Measurements from ENCODE around the gene ARSI.

ARSI gene

GRCh38 chr5:150284311-150284710 lies 18.4 kb downstream of the ARSI start:
- DNase-seq, result no peak
- no peaks in the 10 kb centered on the region for H3K27me3 ChIP-seq (replicated peaks; ENCODE audit: control insufficient read depth, insufficient read depth, low read length, poor library complexity, severe bottlenecking)
- H3K4me3 ChIP-seq (ENCODE audit: insufficient read depth, low read depth, low read length, poor library complexity, severe bottlenecking), result no peak overlapping the region
- no peaks in the 10 kb centered on the region for H3K36me3 ChIP-seq (ENCODE audit: control insufficient read depth, insufficient read depth, low read length)
- no peak overlapping the region for H3K27ac ChIP-seq (ENCODE audit: insufficient read depth, low read length, poor library complexity, severe bottlenecking)
- no peaks in the 10 kb centered on the region for H3K9me3 ChIP-seq (ENCODE audit: control insufficient read depth, low read length)
- no peaks in the 10 kb centered on the region for H3K4me1 ChIP-seq (ENCODE audit: control insufficient read depth, insufficient read depth, low read length, poor library complexity, severe bottlenecking)

- Histone ChIP-seq H3K4me1 (ENCODE audit: control insufficient read depth, insufficient read depth, low read length, poor library complexity, severe bottlenecking) (no peaks in the 10 kb centered on the region), H3K27ac (ENCODE audit: insufficient read depth, low read length, poor library complexity, severe bottlenecking) (no peak overlapping the region), H3K36me3 (ENCODE audit: control insufficient read depth, insufficient read depth, low read length) (no peaks in the 10 kb centered on the region), H3K4me3 (ENCODE audit: insufficient read depth, low read depth, low read length, poor library complexity, severe bottlenecking) (no peak overlapping the region), H3K27me3 (replicated peaks; ENCODE audit: control insufficient read depth, insufficient read depth, low read length, poor library complexity, severe bottlenecking) (no peaks in the 10 kb centered on the region), H3K9me3 (ENCODE audit: control insufficient read depth, low read length) (no peaks in the 10 kb centered on the region)
- DNase-seq, result no peak
Measured at GRCh38 chr5:150283904-150284303, 18.8 kb downstream of the ARSI start.

GRCh38 chr5:150281987-150282386 lies 20.7 kb downstream of the ARSI start:
- DNase-seq, result no peak
- Histone ChIP-seq H3K4me1 (ENCODE audit: control insufficient read depth, insufficient read depth, low read length, poor library complexity, severe bottlenecking) (no peaks in the 10 kb centered on the region), H3K4me3 (ENCODE audit: insufficient read depth, low read depth, low read length, poor library complexity, severe bottlenecking) (no peak overlapping the region), H3K9me3 (ENCODE audit: control insufficient read depth, low read length) (no peaks in the 10 kb centered on the region), H3K27ac (ENCODE audit: insufficient read depth, low read length, poor library complexity, severe bottlenecking) (no peak overlapping the region), H3K36me3 (ENCODE audit: control insufficient read depth, insufficient read depth, low read length) (no peaks in the 10 kb centered on the region), H3K27me3 (replicated peaks; ENCODE audit: control insufficient read depth, insufficient read depth, low read length, poor library complexity, severe bottlenecking) (no peaks in the 10 kb centered on the region)

GRCh38 chr5:150279330-150280020 lies 23.2 kb downstream of the ARSI start:
- H3K9me3 ChIP-seq (ENCODE audit: control insufficient read depth, low read length), result no peaks in the 10 kb centered on the region
- H3K27me3 ChIP-seq (replicated peaks; ENCODE audit: control insufficient read depth, insufficient read depth, low read length, poor library complexity, severe bottlenecking), result no peaks in the 10 kb centered on the region
- H3K36me3 ChIP-seq (ENCODE audit: control insufficient read depth, insufficient read depth, low read length), result no peaks in the 10 kb centered on the region
- no peak for DNase-seq
- no peaks in the 10 kb centered on the region for H3K4me1 ChIP-seq (ENCODE audit: control insufficient read depth, insufficient read depth, low read length, poor library complexity, severe bottlenecking)
- no peak overlapping the region for H3K27ac ChIP-seq (ENCODE audit: insufficient read depth, low read length, poor library complexity, severe bottlenecking)
- H3K4me3 ChIP-seq (ENCODE audit: insufficient read depth, low read depth, low read length, poor library complexity, severe bottlenecking), result no peak overlapping the region

GRCh38 chr5:150278916-150279315 lies 23.8 kb downstream of the ARSI start:
- DNase-seq, result no peak
- H3K27ac ChIP-seq (ENCODE audit: insufficient read depth, low read length, poor library complexity, severe bottlenecking), result no peak overlapping the region

GRCh38 chr5:150278046-150278730 lies 24.5 kb downstream of the ARSI start:
- DNase-seq, result no peak
- no peak overlapping the region for H3K4me3 ChIP-seq (ENCODE audit: insufficient read depth, low read depth, low read length, poor library complexity, severe bottlenecking)
- H3K4me1 ChIP-seq (ENCODE audit: control insufficient read depth, insufficient read depth, low read length, poor library complexity, severe bottlenecking), result no peaks in the 10 kb centered on the region
- no peaks in the 10 kb centered on the region for H3K36me3 ChIP-seq (ENCODE audit: control insufficient read depth, insufficient read depth, low read length)
- H3K27me3 ChIP-seq (replicated peaks; ENCODE audit: control insufficient read depth, insufficient read depth, low read length, poor library complexity, severe bottlenecking), result no peaks in the 10 kb centered on the region
- H3K27ac ChIP-seq (ENCODE audit: insufficient read depth, low read length, poor library complexity, severe bottlenecking), result no peak overlapping the region
- H3K9me3 ChIP-seq (ENCODE audit: control insufficient read depth, low read length), result no peaks in the 10 kb centered on the region

More at GRCh38 chr5:150278916-150279315, 23.8 kb downstream of the ARSI start:
- Histone ChIP-seq H3K36me3 (ENCODE audit: control insufficient read depth, insufficient read depth, low read length) (no peaks in the 10 kb centered on the region), H3K4me3 (ENCODE audit: insufficient read depth, low read depth, low read length, poor library complexity, severe bottlenecking) (no peak overlapping the region), H3K9me3 (ENCODE audit: control insufficient read depth, low read length) (no peaks in the 10 kb centered on the region), H3K27me3 (replicated peaks; ENCODE audit: control insufficient read depth, insufficient read depth, low read length, poor library complexity, severe bottlenecking) (no peaks in the 10 kb centered on the region), H3K4me1 (ENCODE audit: control insufficient read depth, insufficient read depth, low read length, poor library complexity, severe bottlenecking) (no peaks in the 10 kb centered on the region)

- Histone ChIP-seq H3K36me3 (ENCODE audit: control insufficient read depth, insufficient read depth, low read length) (no peaks in the 10 kb centered on the region), H3K4me3 (ENCODE audit: insufficient read depth, low read depth, low read length, poor library complexity, severe bottlenecking) (no peak overlapping the region), H3K9me3 (ENCODE audit: control insufficient read depth, low read length) (no peaks in the 10 kb centered on the region), H3K27ac (ENCODE audit: insufficient read depth, low read length, poor library complexity, severe bottlenecking) (no peak overlapping the region), H3K4me1 (ENCODE audit: control insufficient read depth, insufficient read depth, low read length, poor library complexity, severe bottlenecking) (no peaks in the 10 kb centered on the region), H3K27me3 (replicated peaks; ENCODE audit: control insufficient read depth, insufficient read depth, low read length, poor library complexity, severe bottlenecking) (no peaks in the 10 kb centered on the region)
- no peak for DNase-seq
Measured at GRCh38 chr5:150277043-150277442, 25.7 kb downstream of the ARSI start.

- no peak overlapping the region for H3K4me3 ChIP-seq (ENCODE audit: insufficient read depth, low read depth, low read length, poor library complexity, severe bottlenecking)
- no peaks in the 10 kb centered on the region for H3K27me3 ChIP-seq (replicated peaks; ENCODE audit: control insufficient read depth, insufficient read depth, low read length, poor library complexity, severe bottlenecking)
- DNase-seq, result no peak
- H3K9me3 ChIP-seq (ENCODE audit: control insufficient read depth, low read length), result no peaks in the 10 kb centered on the region
- H3K27ac ChIP-seq (ENCODE audit: insufficient read depth, low read length, poor library complexity, severe bottlenecking), result no peak overlapping the region
- no peaks in the 10 kb centered on the region for H3K36me3 ChIP-seq (ENCODE audit: control insufficient read depth, insufficient read depth, low read length)
- no peaks in the 10 kb centered on the region for H3K4me1 ChIP-seq (ENCODE audit: control insufficient read depth, insufficient read depth, low read length, poor library complexity, severe bottlenecking)
Measured at GRCh38 chr5:150274811-150275210, 27.9 kb downstream of the ARSI start.

- H3K36me3 ChIP-seq (ENCODE audit: control insufficient read depth, insufficient read depth, low read length), result no peaks in the 10 kb centered on the region
- DNase-seq, result no peak
- H3K27ac ChIP-seq (ENCODE audit: insufficient read depth, low read length, poor library complexity, severe bottlenecking), result no peak overlapping the region
- H3K4me3 ChIP-seq (ENCODE audit: insufficient read depth, low read depth, low read length, poor library complexity, severe bottlenecking), result no peak overlapping the region
- no peaks in the 10 kb centered on the region for H3K9me3 ChIP-seq (ENCODE audit: control insufficient read depth, low read length)
- H3K4me1 ChIP-seq (ENCODE audit: control insufficient read depth, insufficient read depth, low read length, poor library complexity, severe bottlenecking), result no peaks in the 10 kb centered on the region
- no peaks in the 10 kb centered on the region for H3K27me3 ChIP-seq (replicated peaks; ENCODE audit: control insufficient read depth, insufficient read depth, low read length, poor library complexity, severe bottlenecking)
Measured at GRCh38 chr5:150272531-150272930, 30.2 kb downstream of the ARSI start.

- no peaks in the 10 kb centered on the region for H3K4me1 ChIP-seq (ENCODE audit: control insufficient read depth, insufficient read depth, low read length, poor library complexity, severe bottlenecking)
- no peak for DNase-seq
- H3K27me3 ChIP-seq (replicated peaks; ENCODE audit: control insufficient read depth, insufficient read depth, low read length, poor library complexity, severe bottlenecking), result no peaks in the 10 kb centered on the region
- no peak overlapping the region for H3K4me3 ChIP-seq (ENCODE audit: insufficient read depth, low read depth, low read length, poor library complexity, severe bottlenecking)
- H3K9me3 ChIP-seq (ENCODE audit: control insufficient read depth, low read length), result no peaks in the 10 kb centered on the region
- no peaks in the 10 kb centered on the region for H3K36me3 ChIP-seq (ENCODE audit: control insufficient read depth, insufficient read depth, low read length)
- no peak overlapping the region for H3K27ac ChIP-seq (ENCODE audit: insufficient read depth, low read length, poor library complexity, severe bottlenecking)
Measured at GRCh38 chr5:150271923-150272322, 30.8 kb downstream of the ARSI start.

Measured in effector memory CD4-positive, alpha-beta T cell (primary cell).